WTC11 (cell line): ENCODE measurements around the gene CFAP161.

Experiments
- KAT7 ChIP-seq: sonication (generic); formaldehyde crosslinking; IDR thresholded peaks from 2 replicates; pipeline ENCODE4 v1.8.1; 2023; ENCODE audit warnings: missing genetic modification reagents, mild to moderate bottlenecking, borderline replicate concordance
- TF ChIP-seq, protein P1 (sequence below): fragments of 200-600 bp; IDR thresholded peaks from 2 replicates; pipeline ENCODE4 v1.8.0; 2022; ENCODE audit warnings: antibody characterized with exemption
- TF ChIP-seq, protein P2 (sequence below): fragments of 250-450 bp; sonication (Bioruptor Pico); IDR thresholded peaks from 2 replicates; pipeline ENCODE4 v1.9.0; 2021; ENCODE audit warnings: mild to moderate bottlenecking
- TF ChIP-seq, protein P3 (sequence below): sonication (generic); formaldehyde crosslinking; IDR thresholded peaks from 2 replicates; pipeline ENCODE4 v1.8.1; 2022; ENCODE audit warnings: low read depth, missing genetic modification reagents, borderline replicate concordance

DNA sequence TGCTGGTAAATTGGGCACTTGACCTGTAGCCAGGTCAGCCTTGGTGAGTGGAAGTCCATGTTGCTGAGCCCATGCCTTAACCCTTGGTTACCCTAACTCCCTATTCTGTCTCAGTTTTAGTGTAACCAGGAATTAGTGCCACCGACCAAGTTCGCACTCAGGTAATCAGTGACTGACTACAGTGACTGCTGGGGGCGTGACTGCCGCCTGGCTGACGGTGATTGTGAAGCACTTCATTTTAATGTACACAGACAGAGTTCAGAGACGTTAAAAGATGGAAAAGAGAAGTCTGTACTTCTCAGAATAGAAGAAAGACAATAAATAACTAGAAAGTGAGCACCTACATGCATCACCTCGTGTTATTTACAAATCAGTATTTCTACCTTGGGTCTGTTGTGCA lies 17.3 kb downstream of the CFAP161 start:
- TF ChIP-seq, protein P1, sequence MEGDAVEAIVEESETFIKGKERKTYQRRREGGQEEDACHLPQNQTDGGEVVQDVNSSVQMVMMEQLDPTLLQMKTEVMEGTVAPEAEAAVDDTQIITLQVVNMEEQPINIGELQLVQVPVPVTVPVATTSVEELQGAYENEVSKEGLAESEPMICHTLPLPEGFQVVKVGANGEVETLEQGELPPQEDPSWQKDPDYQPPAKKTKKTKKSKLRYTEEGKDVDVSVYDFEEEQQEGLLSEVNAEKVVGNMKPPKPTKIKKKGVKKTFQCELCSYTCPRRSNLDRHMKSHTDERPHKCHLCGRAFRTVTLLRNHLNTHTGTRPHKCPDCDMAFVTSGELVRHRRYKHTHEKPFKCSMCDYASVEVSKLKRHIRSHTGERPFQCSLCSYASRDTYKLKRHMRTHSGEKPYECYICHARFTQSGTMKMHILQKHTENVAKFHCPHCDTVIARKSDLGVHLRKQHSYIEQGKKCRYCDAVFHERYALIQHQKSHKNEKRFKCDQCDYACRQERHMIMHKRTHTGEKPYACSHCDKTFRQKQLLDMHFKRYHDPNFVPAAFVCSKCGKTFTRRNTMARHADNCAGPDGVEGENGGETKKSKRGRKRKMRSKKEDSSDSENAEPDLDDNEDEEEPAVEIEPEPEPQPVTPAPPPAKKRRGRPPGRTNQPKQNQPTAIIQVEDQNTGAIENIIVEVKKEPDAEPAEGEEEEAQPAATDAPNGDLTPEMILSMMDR, result no peak
- TF ChIP-seq, protein P2, sequence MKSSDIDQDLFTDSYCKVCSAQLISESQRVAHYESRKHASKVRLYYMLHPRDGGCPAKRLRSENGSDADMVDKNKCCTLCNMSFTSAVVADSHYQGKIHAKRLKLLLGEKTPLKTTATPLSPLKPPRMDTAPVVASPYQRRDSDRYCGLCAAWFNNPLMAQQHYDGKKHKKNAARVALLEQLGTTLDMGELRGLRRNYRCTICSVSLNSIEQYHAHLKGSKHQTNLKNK (CRISPR knock-in tag), result no peak
- TF ChIP-seq, protein P3, sequence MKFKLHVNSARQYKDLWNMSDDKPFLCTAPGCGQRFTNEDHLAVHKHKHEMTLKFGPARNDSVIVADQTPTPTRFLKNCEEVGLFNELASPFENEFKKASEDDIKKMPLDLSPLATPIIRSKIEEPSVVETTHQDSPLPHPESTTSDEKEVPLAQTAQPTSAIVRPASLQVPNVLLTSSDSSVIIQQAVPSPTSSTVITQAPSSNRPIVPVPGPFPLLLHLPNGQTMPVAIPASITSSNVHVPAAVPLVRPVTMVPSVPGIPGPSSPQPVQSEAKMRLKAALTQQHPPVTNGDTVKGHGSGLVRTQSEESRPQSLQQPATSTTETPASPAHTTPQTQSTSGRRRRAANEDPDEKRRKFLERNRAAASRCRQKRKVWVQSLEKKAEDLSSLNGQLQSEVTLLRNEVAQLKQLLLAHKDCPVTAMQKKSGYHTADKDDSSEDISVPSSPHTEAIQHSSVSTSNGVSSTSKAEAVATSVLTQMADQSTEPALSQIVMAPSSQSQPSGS (CRISPR knock-in tag), result no peak
- no peak for TF ChIP-seq KAT7
